ENCODE data around the gene KY.

The KY gene

GRCh38 chr3:134645515-134645914 lies 5.3 kb downstream of the KY start:
- no peak for DNase-seq (ENCODE audit: low read depth in 1 of 2, low spot score in 1 of 2)

- no peak for DNase-seq (ENCODE audit: low read depth in 1 of 2, low spot score in 1 of 2)
Measured at GRCh38 chr3:134644731-134645514, 5.9 kb downstream of the KY start.

DNA sequence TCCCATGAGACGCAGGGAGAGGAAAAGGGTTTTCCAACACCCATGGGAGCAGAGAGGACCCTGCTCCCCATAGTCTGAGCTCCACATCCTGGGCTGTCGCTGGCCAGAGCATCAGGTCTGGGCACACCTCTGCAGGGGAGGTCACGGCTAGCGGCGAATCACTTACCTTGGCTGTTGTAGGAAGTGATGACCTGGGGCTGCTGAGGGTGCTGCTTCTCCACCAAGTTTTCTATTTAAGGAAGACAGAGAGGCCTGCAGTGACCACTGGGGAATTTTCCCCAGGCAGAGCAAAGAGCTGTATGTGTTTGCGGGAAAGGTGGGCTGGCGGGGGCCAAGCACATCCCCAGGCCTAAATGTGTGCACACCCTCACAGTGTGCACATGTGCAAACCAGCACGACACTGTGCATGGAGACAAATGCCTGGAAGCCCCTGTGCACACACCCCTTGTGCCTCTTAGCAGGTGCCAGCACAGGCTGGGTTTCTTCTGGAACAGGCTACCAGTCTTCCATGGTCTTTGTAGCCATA lies 7.6 kb downstream of the KY start:
- DNase-seq (ENCODE audit: low read depth in 1 of 2, low spot score in 1 of 2) = no peak

DNA sequence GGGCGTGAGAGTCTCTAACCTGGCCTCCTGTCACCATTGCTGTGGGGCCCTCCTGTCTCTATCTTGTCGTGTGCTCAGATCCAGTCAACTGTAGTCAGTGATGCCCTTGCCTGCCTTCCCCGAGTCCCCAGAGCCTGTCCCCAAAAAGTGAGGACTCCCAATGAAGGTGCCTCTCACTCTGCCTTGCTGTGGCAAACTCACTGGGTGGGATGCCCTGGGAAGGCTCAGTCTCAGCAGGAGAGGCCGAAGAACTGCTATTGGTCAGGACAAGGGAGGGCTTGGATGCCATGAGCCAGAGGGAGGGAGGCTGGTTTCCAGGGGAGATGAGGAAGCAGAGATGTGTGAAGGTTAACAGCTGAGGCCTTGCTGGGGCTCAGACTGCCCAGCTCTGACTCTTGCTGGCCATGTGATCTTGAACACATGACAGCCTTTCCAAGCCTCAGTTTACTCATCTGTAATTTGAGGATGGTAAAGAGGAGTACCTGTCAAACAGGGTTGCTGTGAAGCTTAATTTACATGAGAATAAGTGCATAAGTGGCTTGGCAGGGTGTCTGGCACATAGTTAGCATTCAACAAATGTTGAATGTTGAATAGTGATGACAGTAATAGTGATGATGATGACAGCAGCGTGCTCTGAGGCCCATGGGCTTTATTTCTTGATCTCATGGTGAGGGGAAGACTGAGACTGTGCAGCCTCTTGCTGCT lies 8.2 kb downstream of the KY start:
- DNase-seq (ENCODE audit: low read depth in 1 of 2, low spot score in 1 of 2) = no peak

GRCh38 chr3:134641671-134642300 lies 9.0 kb downstream of the KY start:
- DNase-seq (ENCODE audit: low read depth in 1 of 2, low spot score in 1 of 2) = no peak

GRCh38 chr3:134640872-134641470 lies 9.9 kb downstream of the KY start:
- DNase-seq (ENCODE audit: low read depth in 1 of 2, low spot score in 1 of 2) = no peak

DNA sequence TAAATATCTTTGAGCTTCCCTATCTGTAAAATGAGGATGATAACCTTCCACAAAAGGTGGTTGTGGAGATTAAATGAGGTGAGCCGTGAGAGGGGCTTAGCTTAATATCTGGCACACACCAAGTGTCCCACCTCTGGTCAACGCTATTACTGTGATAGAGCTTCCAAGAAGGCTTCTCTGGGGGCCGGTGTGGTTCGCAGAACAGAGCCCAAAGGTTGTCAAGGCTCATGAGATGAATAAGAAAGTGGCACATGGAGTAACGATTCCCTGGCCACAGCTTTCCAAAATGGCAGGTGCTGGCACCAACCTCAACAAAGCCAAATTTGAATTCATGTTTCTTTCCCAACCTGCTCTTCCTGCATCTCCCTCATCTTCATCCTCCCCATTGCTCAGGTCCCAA lies 10.4 kb downstream of the KY start:
- no peak for DNase-seq (ENCODE audit: low read depth in 1 of 2, low spot score in 1 of 2)

DNA sequence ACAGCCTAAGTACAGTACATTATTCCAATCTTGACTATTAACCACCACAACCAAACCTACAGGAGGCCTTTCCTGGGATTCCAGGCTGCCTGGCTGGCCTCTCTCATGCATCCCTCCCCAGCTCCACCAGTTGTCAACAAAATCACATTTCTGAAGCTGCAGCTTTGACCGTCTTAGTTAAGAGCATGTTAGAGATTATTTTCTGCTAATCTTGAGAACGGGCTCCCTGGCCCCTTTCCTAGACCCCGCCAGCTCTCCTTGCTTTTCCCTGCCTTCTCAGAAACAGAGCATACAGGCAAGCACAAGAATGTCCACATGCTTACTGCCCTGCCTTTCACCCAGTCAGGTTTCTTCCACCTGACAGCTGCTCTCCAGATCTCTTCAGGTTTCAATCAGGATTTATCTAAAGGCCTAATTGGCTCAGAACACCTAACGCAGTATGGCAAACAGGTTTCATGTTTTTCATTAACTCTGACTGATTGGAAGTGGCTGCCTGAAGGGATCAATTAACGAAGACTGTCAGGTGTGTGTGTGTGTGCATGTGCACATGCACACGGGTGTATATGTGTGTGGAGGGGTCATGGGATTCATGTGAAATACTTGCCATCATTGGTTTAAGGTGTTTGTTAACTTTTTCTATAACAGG lies 12.3 kb downstream of the KY start:
- no peak for DNase-seq (ENCODE audit: low read depth in 1 of 2, low spot score in 1 of 2)

DNA sequence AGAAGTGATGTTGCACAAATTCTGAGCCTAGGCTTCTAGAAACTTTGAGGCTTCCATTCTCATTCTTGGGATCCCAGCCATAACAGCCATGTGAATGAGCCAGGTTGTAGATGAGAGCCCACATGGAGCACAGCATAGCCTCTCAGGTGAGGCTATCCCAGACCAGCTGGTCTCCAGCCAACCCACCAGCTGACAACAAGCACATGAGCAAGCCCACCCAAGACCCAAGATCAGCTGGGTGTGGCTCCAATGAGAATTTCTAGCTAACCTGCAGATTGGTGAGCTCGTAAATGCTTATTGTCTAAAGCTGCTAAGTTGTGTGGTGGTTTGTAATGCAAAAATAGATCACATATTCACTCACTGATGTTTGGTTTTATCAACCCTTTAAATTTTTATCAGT lies 14.4 kb downstream of the KY start:
- DNase-seq (ENCODE audit: low read depth in 1 of 2, low spot score in 1 of 2) = no peak

GRCh38 chr3:134630506-134630905 lies 20.3 kb downstream of the KY start:
- no peak for DNase-seq (ENCODE audit: low read depth in 1 of 2, low spot score in 1 of 2)

- DNase-seq (ENCODE audit: low read depth in 1 of 2, low spot score in 1 of 2) = no peak
Measured at GRCh38 chr3:134628884-134629283, 21.9 kb downstream of the KY start.

GRCh38 chr3:134627831-134628230 lies 23.0 kb downstream of the KY start:
- no peak for DNase-seq (ENCODE audit: low read depth in 1 of 2, low spot score in 1 of 2)

DNA sequence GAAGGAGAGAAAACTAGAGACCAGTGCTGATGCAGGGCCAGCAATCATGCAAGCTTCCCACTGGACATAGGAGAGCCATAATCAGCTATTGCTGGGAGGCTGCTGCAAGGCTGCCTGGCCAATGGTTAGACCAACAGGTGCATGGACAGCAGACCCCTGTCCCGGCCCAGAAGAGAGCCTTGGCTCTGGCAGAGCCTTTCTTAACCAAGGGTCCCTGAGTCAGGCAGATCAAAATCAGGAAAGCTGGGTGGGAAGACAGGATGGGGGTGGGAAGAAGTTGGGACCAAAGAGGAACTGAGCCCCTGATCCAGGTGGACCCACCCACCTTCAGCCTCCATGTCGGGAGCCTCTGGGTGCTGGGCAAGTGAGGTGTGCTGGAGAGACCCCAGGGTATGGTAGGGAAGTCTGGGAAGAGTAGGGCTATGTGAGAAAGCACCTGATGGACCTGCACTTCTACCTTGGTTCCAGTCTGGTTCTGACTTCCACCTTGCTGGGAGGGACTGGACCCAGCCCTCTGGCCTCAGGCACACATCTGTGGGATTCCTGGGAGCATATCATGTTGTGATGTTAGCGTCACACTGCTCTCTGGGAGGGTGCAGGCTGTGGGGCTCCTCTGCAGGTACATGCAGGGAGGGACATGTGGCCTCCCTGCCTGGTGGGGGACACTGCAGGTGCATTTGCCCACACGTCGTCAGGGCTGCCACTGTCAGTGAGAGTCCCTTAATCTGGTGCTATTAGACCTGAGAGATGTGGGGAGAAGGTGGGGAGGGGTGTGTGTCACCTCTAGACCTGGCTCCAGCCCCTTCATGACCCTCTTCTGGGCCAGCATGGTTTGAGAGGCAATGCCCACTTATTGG lies 24.7 kb downstream of the KY start:
- DNase-seq (ENCODE audit: low read depth in 1 of 2, low spot score in 1 of 2) = no peak

GRCh38 chr3:134625462-134625861 lies 25.4 kb downstream of the KY start:
- DNase-seq (ENCODE audit: low read depth in 1 of 2, low spot score in 1 of 2) = no peak

- no peak for DNase-seq (ENCODE audit: low read depth in 1 of 2, low spot score in 1 of 2)
Measured at GRCh38 chr3:134624537-134625287, 26.1 kb downstream of the KY start.

GRCh38 chr3:134623615-134624245 lies 27.1 kb downstream of the KY start:
- DNase-seq (ENCODE audit: low read depth in 1 of 2, low spot score in 1 of 2) = no peak

- DNase-seq (ENCODE audit: low read depth in 1 of 2, low spot score in 1 of 2) = no peak
Measured at GRCh38 chr3:134622806-134623365, 27.9 kb downstream of the KY start.

DNA sequence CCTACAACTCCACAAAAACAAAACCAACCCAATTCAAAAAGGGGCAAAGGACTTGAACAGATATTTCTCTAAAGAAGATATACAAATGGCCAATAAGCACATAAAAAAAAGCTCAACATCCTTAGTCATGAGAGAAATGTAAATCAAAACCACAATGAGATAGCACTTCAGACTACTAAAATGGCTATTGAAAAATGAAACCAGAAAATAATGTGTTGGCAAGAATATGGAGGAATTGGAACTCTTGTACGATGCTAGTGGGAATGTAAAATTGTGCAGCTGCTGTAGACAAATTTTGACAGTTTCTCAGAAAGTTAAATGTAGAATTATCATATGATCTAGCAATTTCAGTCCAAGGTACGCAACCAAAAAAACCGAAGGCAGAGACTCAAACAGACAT lies 29.0 kb downstream of the KY start:
- DNase-seq (ENCODE audit: low read depth in 1 of 2, low spot score in 1 of 2) = no peak
